Measurements from ENCODE around the gene KCTD16. TPM values are rescaled to one million over a fixed set of nuclear protein-coding genes. Genes with fewer than 3 reads are reported as not detected.

KCTD16 gene
- total and polyA plus RNA-seq, 8 donors: 0.57 to 6.6 (median 3.2) TPM

- intact Hi-C loops (cut with DNase I): no loop called here
- 73 to 95% methylated on average over 4 of the region's 4 CpGs for WGBS, 2 donors
Observed at GRCh38 chr5:144414202-144415029, 243.7 kb downstream of the KCTD16 start.

GRCh38 chr5:144416196-144416595 is 245.5 kb downstream of the KCTD16 start:
- Histone ChIP-seq H3K27me3 (no peaks in the 10 kb centered on the region), H3K27ac (no peak overlapping the region), H3K36me3 (no peaks in the 10 kb centered on the region), H3K9me3 (no peaks in the 10 kb centered on the region), H3K4me1 (peaks cover 0 to 2% (median under 1%) of the 10 kb centered on the region in 3 donors), H3K4me3 (no peak overlapping the region)
- ATAC-seq: no peak
- TF ChIP-seq CTCF (IDR thresholded peaks at IDR 0.05): no peak
- intact Hi-C loops (cut with DNase I): no loop called here
- no peak for FAIRE-seq
- no peak for DNase-seq
- 74 to 78% methylated on average over 2 of the region's 2 CpGs for WGBS, 2 donors

More at GRCh38 chr5:144414202-144415029, 243.7 kb downstream of the KCTD16 start:
- TF ChIP-seq CTCF (IDR thresholded peaks at IDR 0.05): no peak
- Histone ChIP-seq H3K4me3 (no peak overlapping the region), H3K27ac (no peak overlapping the region), H3K36me3 (no peaks in the 10 kb centered on the region), H3K27me3 (no peaks in the 10 kb centered on the region), H3K9me3 (no peaks in the 10 kb centered on the region), H3K4me1 (no peaks in the 10 kb centered on the region)
- ATAC-seq (no peak), FAIRE-seq (no peak), DNase-seq (no peak)

GRCh38 chr5:144418719-144419118 is 248.0 kb downstream of the KCTD16 start:
- FAIRE-seq: no peak
- WGBS, 2 donors: 96 to 97% methylated on average over 3 of the region's 3 CpGs
- H3K36me3 ChIP-seq: no peaks in the 10 kb centered on the region

GRCh38 chr5:144421411-144421810 is 250.7 kb downstream of the KCTD16 start:
- intact Hi-C loops (cut with DNase I): no loop called here
- ATAC-seq: peak; percentile 79 to 94 (median 84)
- DNase-seq: no peak
- no peak overlapping the region for H3K4me3 ChIP-seq
- no peaks in the 10 kb centered on the region for H3K36me3 ChIP-seq
- TF ChIP-seq CTCF (IDR thresholded peaks at IDR 0.05): no peak
- peaks cover 5 to 16% (median 10%) of the 10 kb centered on the region in 3 donors for H3K4me1 ChIP-seq
- H3K27me3 ChIP-seq: no peaks in the 10 kb centered on the region
- FAIRE-seq: no peak
- no peaks in the 10 kb centered on the region for H3K9me3 ChIP-seq
- 39 to 43% methylated on average over 6 of the region's 6 CpGs for WGBS, 2 donors
- H3K27ac ChIP-seq: peak overlapping the region in 1 of 4 donors; percentile 27

More at GRCh38 chr5:144418719-144419118, 248.0 kb downstream of the KCTD16 start:
- no peak overlapping the region for H3K27ac ChIP-seq
- TF ChIP-seq CTCF (IDR thresholded peaks at IDR 0.05): no peak
- DNase-seq (no peak), ATAC-seq (no peak)
- no peaks in the 10 kb centered on the region for H3K9me3 ChIP-seq
- no peak overlapping the region for H3K4me3 ChIP-seq
- H3K4me1 ChIP-seq: peaks cover 5 to 16% (median 10%) of the 10 kb centered on the region in 3 donors
- intact Hi-C loops (cut with DNase I): no loop called here
- no peaks in the 10 kb centered on the region for H3K27me3 ChIP-seq
